WI38 (cell line): ENCODE data around the gene ARHGAP24.
"Not testable (repeated sequence)": the region's sequence is repeated elsewhere in the genome, so short reads cannot be mapped to it uniquely, and the experiment has no call there.

Experiments used
- H3K4me3 ChIP-seq: 2 replicates; pipeline ENCODE4 v1.5.1; 2011; ENCODE audit warnings: low read depth, mild to moderate bottlenecking, control low read depth, low read length
- TF ChIP-seq, protein P1 (sequence below): IDR thresholded peaks from 2 replicates; pipeline ENCODE4 v1.5.1; 2012; ENCODE audit warnings: low read depth, mild to moderate bottlenecking, control low read depth, low read length

The ARHGAP24 gene

GRCh38 chr4:85496126-85496849, 21.3 kb downstream of the ARHGAP24 start:
- H3K4me3 ChIP-seq = no peak overlapping the region

DNA sequence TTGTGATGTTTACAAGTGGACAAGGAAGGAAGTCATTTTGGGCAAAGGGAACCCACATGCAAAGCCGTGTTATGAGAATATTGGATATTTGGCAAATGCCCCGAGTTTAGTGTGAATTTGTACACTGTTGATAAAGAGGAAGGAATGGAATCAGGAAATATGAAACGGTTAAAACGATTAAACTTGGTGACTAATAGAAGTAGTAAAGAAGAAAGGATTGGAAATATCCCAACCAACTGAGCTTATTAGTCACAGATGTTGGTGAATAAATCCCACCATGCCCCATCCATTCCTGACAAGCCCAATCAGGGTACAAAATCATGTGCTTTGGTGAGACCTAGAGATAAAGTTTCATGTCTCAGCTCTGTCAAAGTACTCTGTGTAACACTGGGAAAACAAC, 22.0 kb downstream of the ARHGAP24 start:
- TF ChIP-seq, protein P1, sequence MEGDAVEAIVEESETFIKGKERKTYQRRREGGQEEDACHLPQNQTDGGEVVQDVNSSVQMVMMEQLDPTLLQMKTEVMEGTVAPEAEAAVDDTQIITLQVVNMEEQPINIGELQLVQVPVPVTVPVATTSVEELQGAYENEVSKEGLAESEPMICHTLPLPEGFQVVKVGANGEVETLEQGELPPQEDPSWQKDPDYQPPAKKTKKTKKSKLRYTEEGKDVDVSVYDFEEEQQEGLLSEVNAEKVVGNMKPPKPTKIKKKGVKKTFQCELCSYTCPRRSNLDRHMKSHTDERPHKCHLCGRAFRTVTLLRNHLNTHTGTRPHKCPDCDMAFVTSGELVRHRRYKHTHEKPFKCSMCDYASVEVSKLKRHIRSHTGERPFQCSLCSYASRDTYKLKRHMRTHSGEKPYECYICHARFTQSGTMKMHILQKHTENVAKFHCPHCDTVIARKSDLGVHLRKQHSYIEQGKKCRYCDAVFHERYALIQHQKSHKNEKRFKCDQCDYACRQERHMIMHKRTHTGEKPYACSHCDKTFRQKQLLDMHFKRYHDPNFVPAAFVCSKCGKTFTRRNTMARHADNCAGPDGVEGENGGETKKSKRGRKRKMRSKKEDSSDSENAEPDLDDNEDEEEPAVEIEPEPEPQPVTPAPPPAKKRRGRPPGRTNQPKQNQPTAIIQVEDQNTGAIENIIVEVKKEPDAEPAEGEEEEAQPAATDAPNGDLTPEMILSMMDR = no peak
- H3K4me3 ChIP-seq = no peak overlapping the region

More at GRCh38 chr4:85496126-85496849, 21.3 kb downstream of the ARHGAP24 start:
- TF ChIP-seq, protein P1 = no peak

GRCh38 chr4:85498068-85498733, 23.3 kb downstream of the ARHGAP24 start:
- H3K4me3 ChIP-seq = no peak overlapping the region
- TF ChIP-seq, protein P1 = no peak

- TF ChIP-seq, protein P1 = no peak
- no peak overlapping the region for H3K4me3 ChIP-seq
These were observed 24.6 kb downstream of the ARHGAP24 start for GRCh38 chr4:85499573-85499972.

DNA sequence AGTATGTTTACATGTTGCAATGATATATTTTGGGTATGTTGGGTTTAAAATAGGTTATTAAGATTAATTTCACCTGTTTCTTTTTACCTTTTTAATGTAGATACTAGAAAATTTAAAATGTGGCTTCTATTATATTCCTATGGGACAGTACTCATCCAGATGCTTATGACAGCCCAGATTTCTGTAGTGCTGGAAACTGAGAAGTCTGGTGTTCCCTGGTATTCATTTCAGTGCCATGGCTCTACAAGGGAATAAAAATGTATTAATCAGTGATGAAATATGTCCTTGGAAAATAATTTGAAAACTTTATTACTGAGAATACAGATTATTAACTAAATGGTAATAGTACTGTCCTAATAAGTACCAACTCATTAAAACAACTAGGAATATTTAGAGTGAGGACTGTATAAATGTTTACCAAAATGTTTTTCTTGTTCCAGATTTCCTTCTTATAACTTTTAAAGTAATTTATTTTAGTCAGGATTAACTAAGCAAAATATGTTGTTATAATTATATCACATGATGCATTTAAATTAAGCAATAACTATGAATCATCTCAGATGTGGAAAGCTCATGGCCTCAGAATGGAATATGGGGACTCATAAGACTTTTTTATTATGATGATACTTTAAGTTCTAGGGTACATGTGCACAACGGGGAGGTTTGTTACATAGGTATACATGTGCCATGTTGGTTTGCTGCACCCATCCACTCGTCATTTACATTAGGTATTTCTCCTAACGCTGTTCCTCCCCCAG, 25.3 kb downstream of the ARHGAP24 start:
- no peak overlapping the region for H3K4me3 ChIP-seq

DNA sequence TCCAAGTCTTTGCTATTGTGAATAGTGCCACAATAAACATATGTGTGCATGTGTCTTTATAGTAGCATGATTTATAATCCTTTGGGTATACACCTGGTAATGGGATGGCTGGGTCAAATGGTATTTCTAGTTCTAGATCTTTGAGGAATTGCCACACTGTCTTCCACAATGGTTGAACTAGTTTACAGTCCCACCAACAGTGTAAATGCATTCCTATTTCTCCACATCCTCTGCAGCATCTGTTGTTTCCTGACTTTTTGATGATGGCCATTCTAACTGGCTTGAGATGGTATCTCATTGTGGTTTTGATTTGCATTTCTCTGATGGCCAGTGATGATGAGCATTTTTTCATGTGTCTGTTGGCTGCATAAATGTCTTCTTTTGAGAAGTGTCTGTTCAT, 26.2 kb downstream of the ARHGAP24 start:
- H3K4me3 ChIP-seq = not testable (repeated sequence)

More for the DNA sequence above, 25.3 kb downstream of the ARHGAP24 start:
- TF ChIP-seq, protein P1 = no peak

DNA sequence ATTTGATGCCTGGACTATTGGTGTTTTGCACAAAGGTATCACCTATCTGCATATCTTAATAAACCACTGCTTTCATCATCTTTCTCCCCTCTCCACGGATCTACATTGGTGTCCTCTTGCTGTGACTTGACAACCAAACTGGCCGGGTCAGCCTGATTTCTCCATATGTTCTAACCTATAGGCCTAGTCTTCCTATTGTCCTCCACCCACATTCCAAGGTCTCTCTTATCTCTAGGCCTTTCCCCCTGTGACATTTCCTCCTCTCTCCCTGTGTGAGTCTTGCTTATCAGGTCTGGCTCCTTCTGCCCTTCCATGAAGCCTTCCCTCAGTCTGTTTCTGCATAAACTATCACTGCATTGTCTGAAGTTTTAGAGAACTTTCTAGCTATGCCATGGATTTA, 33.7 kb downstream of the ARHGAP24 start:
- TF ChIP-seq, protein P1 = no peak
- no peak overlapping the region for H3K4me3 ChIP-seq
